Mesendoderm (in vitro differentiated cells): Measurements from ENCODE around the gene NTN1.

Source experiments
- DNase-seq: peaks from one replicate; pipeline ENCODE4 v3.0.0; 2013
- H2AK5ac ChIP-seq: 2 replicates; pipeline ENCODE4 v1.6.1; 2013; ENCODE audit warnings: low read length, inconsistent platforms
- H2BK120ac ChIP-seq: 2 replicates; pipeline ENCODE4 v1.6.1; 2013; ENCODE audit warnings: low read depth, mild to moderate bottlenecking, low read length, moderate library complexity, mixed read lengths
- H2BK15ac ChIP-seq: replicated peaks from 2 replicates; pipeline ENCODE4 v1.6.1; 2013; ENCODE audit warnings: low read depth, mild to moderate bottlenecking, moderate library complexity
- H2BK5ac ChIP-seq: 2 replicates; pipeline ENCODE4 v1.6.1; 2013; ENCODE audit warnings: low read length, inconsistent platforms
- H3K18ac ChIP-seq: 2 replicates; pipeline ENCODE4 v1.6.1; 2013; ENCODE audit warnings: mild to moderate bottlenecking, low read length, mixed read lengths
- H3K23ac ChIP-seq: one replicate; pipeline ENCODE4 v1.6.1; 2013; ENCODE audit warnings: low read length
- H3K27ac ChIP-seq: 2 replicates; pipeline ENCODE4 v1.5.1; 2013; ENCODE audit warnings: low read depth, mild to moderate bottlenecking, inconsistent platforms, low read length, moderate library complexity
- H3K27me3 ChIP-seq: 2 replicates; pipeline ENCODE4 v1.6.1; 2013; ENCODE audit warnings: low read length, control low read depth, mild to moderate bottlenecking, inconsistent platforms; ENCODE audit not compliant: insufficient read depth, poor library complexity
- H3K36me3 ChIP-seq: 2 replicates; pipeline ENCODE4 v1.6.1; 2013; ENCODE audit warnings: low read length, inconsistent platforms; ENCODE audit not compliant: control insufficient read depth, insufficient read depth
- H3K4ac ChIP-seq: one replicate; pipeline ENCODE4 v1.6.1; 2013; ENCODE audit warnings: low read depth, mild to moderate bottlenecking, low read length, moderate library complexity
- H3K4me1 ChIP-seq: 2 replicates; pipeline ENCODE4 v1.6.1; 2013; ENCODE audit warnings: low read depth, low read length, inconsistent platforms; ENCODE audit not compliant: control insufficient read depth
- H3K4me2 ChIP-seq: 2 replicates; pipeline ENCODE4 v1.6.1; 2013; ENCODE audit warnings: low read length
- H3K4me3 ChIP-seq: 2 replicates; pipeline ENCODE4 v1.5.1; 2013; ENCODE audit warnings: mild to moderate bottlenecking, low read length
- H3K56ac ChIP-seq: one replicate; pipeline ENCODE4 v1.6.1; 2013; ENCODE audit warnings: low read length
- H3K79me1 ChIP-seq: 2 replicates; pipeline ENCODE4 v1.6.1; 2013; ENCODE audit warnings: low read length, inconsistent platforms
- H3K79me2 ChIP-seq: 2 replicates; pipeline ENCODE4 v1.6.1; 2013; ENCODE audit warnings: mild to moderate bottlenecking, low read length; ENCODE audit not compliant: control insufficient read depth, insufficient read depth
- H3K9ac ChIP-seq: 2 replicates; pipeline ENCODE4 v1.6.1; 2013; ENCODE audit warnings: low read length, inconsistent platforms
- H4K5ac ChIP-seq: one replicate; pipeline ENCODE4 v1.6.1; 2013; ENCODE audit warnings: low read length
- H4K8ac ChIP-seq: one replicate; pipeline ENCODE4 v1.6.1; 2013; ENCODE audit warnings: low read depth, mild to moderate bottlenecking, control low read depth, low read length, moderate library complexity
- WGBS: extraction: QIAGEN DNeasy Blood & Tissue Kit; methylation state at CpG from one replicate; pipeline ENCODE4 v1.1.7; 2013; ENCODE audit warnings: low lambda C conversion rate, missing lambda C conversion rate; ENCODE audit not compliant: insufficient coverage; ENCODE audit errors: extremely low coverage; 5-methylcytosine and 5-hydroxymethylcytosine counted together

NTN1 gene

DNA sequence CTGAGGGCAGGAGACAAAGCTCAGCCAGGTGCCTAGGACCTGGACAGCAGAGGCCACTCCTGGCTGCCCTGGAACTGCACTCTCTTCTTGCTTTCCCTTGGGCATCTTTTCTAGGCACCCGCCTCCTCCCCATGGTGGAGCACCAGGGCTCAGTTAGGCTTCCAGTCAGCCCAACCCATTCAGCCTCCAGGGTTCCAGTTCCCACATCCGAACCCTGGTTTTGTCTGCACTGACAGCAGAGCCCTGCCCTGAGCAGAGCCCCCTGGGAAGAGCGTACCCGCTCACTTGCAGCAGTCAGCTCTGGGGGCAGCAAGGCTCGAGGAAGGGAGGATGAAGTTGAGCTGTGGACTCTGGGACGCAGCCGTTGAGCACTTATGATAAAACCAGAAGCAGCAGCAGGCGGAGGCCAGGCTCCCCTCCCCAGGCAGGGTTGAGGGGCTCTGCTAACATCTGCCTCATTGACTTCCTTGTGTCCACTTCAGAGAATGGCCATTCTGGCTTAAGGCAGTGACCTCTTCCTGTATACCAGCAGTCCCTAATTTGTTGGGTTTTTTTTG lies 213.2 kb downstream of the NTN1 start:
- no peak overlapping the region for H3K4me2 ChIP-seq
- H2BK5ac ChIP-seq = no peak overlapping the region
- H4K8ac ChIP-seq = no peak overlapping the region
- no peaks in the 10 kb centered on the region for H3K79me2 ChIP-seq
- no peaks in the 10 kb centered on the region for H3K27me3 ChIP-seq
- no peak overlapping the region for H2BK15ac ChIP-seq
- no peak overlapping the region for H2AK5ac ChIP-seq
- no peak overlapping the region for H2BK120ac ChIP-seq
- no peaks in the 10 kb centered on the region for H3K79me1 ChIP-seq
- H3K18ac ChIP-seq = no peak overlapping the region
- no peak overlapping the region for H3K4me3 ChIP-seq
- H3K27ac ChIP-seq = no peak overlapping the region
- H4K5ac ChIP-seq = no peak overlapping the region
- DNase-seq = no peak
- H3K56ac ChIP-seq = no peak overlapping the region
- no peak overlapping the region for H3K9ac ChIP-seq
- WGBS = no CpG with 5 or more reads among the region's 8 CpGs
- peaks cover 2% of the 10 kb centered on the region for H3K4me1 ChIP-seq
- no peak overlapping the region for H3K23ac ChIP-seq
- no peaks in the 10 kb centered on the region for H3K36me3 ChIP-seq
- no peak overlapping the region for H3K4ac ChIP-seq

DNA sequence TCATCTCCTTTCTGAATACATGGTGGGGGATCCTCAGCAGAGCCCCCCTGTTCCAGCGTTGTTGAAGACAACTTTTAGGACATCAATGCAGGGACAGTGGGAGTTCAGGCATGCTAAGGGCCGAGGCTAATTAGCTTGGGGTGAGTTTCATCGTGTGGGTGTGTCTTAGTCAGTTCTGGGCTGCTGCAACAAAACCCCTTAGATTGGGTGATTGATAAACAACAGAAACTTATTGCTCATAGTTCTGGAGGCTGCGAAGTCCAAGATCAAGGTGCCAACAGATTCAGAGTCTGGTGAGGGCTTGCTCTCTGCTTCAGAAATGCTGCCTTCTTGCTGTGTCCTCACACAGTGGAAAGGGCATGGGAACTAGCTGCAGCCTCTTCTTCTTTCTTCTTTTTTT lies 214.0 kb downstream of the NTN1 start:
- no CpG with 5 or more reads among the region's 4 CpGs for WGBS

GRCh38 chr17:9236286-9237052 lies 215.2 kb downstream of the NTN1 start:
- no peak overlapping the region for H4K8ac ChIP-seq
- H3K27ac ChIP-seq = no peak overlapping the region
- no CpG with 5 or more reads among the region's 7 CpGs for WGBS

More for the DNA sequence above, 214.0 kb downstream of the NTN1 start:
- H2AK5ac ChIP-seq = no peak overlapping the region
- H3K79me1 ChIP-seq = no peaks in the 10 kb centered on the region
- H3K18ac ChIP-seq = no peak overlapping the region
- no peaks in the 10 kb centered on the region for H3K36me3 ChIP-seq
- no peaks in the 10 kb centered on the region for H3K27me3 ChIP-seq
- H2BK120ac ChIP-seq = no peak overlapping the region
- H3K4ac ChIP-seq = no peak overlapping the region
- no peak overlapping the region for H3K23ac ChIP-seq
- no peak overlapping the region for H2BK5ac ChIP-seq
- no peak overlapping the region for H4K8ac ChIP-seq
- H3K56ac ChIP-seq = no peak overlapping the region
- H3K4me1 ChIP-seq = peaks cover 2% of the 10 kb centered on the region
- no peak overlapping the region for H3K4me2 ChIP-seq
- H3K4me3 ChIP-seq = no peak overlapping the region
- H3K27ac ChIP-seq = no peak overlapping the region
- H3K79me2 ChIP-seq = no peaks in the 10 kb centered on the region
- no peak overlapping the region for H4K5ac ChIP-seq
- H3K9ac ChIP-seq = no peak overlapping the region
- no peak overlapping the region for H2BK15ac ChIP-seq
- DNase-seq = no peak

DNA sequence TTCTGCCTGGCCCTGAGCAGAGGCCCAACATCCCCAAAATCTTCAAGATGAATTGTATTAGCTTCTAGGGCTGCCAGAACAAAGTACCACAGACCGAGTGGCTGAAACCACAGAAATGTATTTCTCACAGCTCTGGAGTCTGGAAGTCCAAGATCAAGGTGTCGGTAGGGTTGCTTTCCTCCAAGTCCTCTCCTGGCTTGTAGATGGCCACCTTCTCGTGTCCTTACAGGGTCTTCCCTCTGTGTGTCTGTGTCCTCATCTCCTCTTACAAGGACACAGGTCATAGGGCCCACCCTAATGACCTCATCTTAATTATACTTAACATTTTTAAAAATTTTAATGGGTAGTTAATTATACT lies 215.7 kb downstream of the NTN1 start:
- DNase-seq = no peak
- H3K9ac ChIP-seq = no peak overlapping the region
- no peak overlapping the region for H2BK5ac ChIP-seq
- H2BK15ac ChIP-seq = no peak overlapping the region
- H4K5ac ChIP-seq = no peak overlapping the region
- H3K23ac ChIP-seq = no peak overlapping the region
- H2BK120ac ChIP-seq = no peak overlapping the region
- H2AK5ac ChIP-seq = no peak overlapping the region
- no peak overlapping the region for H3K4me3 ChIP-seq
- H3K4ac ChIP-seq = no peak overlapping the region
- H3K18ac ChIP-seq = no peak overlapping the region
- H3K36me3 ChIP-seq = no peaks in the 10 kb centered on the region
- no peaks in the 10 kb centered on the region for H3K27me3 ChIP-seq
- H3K27ac ChIP-seq = no peak overlapping the region
- WGBS = no CpG with 5 or more reads among the region's 3 CpGs
- no peak overlapping the region for H3K56ac ChIP-seq
- no peaks in the 10 kb centered on the region for H3K79me1 ChIP-seq
- H3K79me2 ChIP-seq = no peaks in the 10 kb centered on the region
- no peak overlapping the region for H4K8ac ChIP-seq
- no peak overlapping the region for H3K4me2 ChIP-seq
- H3K4me1 ChIP-seq = peaks cover 6% of the 10 kb centered on the region

More at GRCh38 chr17:9236286-9237052, 215.2 kb downstream of the NTN1 start:
- no peaks in the 10 kb centered on the region for H3K79me1 ChIP-seq
- DNase-seq = no peak
- H3K4ac ChIP-seq = no peak overlapping the region
- H3K4me3 ChIP-seq = no peak overlapping the region
- H3K4me2 ChIP-seq = no peak overlapping the region
- H3K27me3 ChIP-seq = no peaks in the 10 kb centered on the region
- no peak overlapping the region for H2BK120ac ChIP-seq
- no peaks in the 10 kb centered on the region for H3K79me2 ChIP-seq
- no peak overlapping the region for H3K23ac ChIP-seq
- H2BK5ac ChIP-seq = no peak overlapping the region
- H2AK5ac ChIP-seq = no peak overlapping the region
- no peak overlapping the region for H3K18ac ChIP-seq
- H3K56ac ChIP-seq = no peak overlapping the region
- H3K9ac ChIP-seq = no peak overlapping the region
- no peak overlapping the region for H2BK15ac ChIP-seq
- peaks cover 6% of the 10 kb centered on the region for H3K4me1 ChIP-seq
- H3K36me3 ChIP-seq = no peaks in the 10 kb centered on the region
- no peak overlapping the region for H4K5ac ChIP-seq

DNA sequence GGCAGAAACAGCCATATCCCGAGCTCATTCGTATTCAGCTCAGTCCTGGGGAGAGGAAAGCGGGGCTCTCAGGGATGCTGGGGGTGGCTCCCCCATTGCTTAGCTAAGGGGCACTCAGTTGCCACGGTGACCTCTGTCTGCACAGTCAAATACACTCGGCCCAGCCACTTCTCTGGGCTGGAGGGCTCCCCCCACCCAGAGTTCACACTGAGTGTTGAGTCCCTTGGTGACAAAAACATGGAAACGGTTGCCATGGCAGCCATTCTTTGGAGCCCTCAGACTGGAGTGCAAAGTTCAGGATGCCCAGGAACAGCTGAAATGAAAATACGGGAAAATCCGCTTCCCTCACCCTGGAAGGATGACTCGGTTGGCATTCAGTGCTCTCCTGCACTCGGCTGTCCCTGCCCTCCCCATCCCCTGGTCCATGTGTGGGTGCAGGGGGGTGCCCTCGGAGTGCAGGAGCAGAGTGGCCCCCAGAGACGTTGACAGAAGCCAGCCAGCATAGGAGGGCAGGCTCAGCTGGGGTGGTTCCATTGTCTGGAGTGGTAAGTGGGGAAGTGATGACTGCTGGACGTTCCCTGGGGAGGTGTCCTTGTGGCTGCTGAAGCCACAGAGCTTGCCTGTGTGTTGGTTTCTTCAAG lies 216.5 kb downstream of the NTN1 start:
- peak; percentile 70 for DNase-seq
- no peak overlapping the region for H2BK120ac ChIP-seq
- no peak overlapping the region for H3K23ac ChIP-seq
- no peak overlapping the region for H3K4me3 ChIP-seq
- peaks cover 6% of the 10 kb centered on the region for H3K4me1 ChIP-seq
- no peak overlapping the region for H3K4me2 ChIP-seq
- no peak overlapping the region for H3K56ac ChIP-seq
- no peak overlapping the region for H3K18ac ChIP-seq
- no peaks in the 10 kb centered on the region for H3K36me3 ChIP-seq
- H4K8ac ChIP-seq = no peak overlapping the region
- no peak overlapping the region for H4K5ac ChIP-seq
- no peaks in the 10 kb centered on the region for H3K79me2 ChIP-seq
- H3K27me3 ChIP-seq = no peaks in the 10 kb centered on the region
- no peak overlapping the region for H2AK5ac ChIP-seq
- H3K79me1 ChIP-seq = no peaks in the 10 kb centered on the region
- H3K27ac ChIP-seq = no peak overlapping the region
- H2BK5ac ChIP-seq = no peak overlapping the region
- H3K4ac ChIP-seq = no peak overlapping the region
- no CpG with 5 or more reads among the region's 13 CpGs for WGBS
- H3K9ac ChIP-seq = no peak overlapping the region
- no peak overlapping the region for H2BK15ac ChIP-seq
